ENCODE results near the gene IFT43. TPM values are rescaled to one million over a fixed set of nuclear protein-coding genes. Genes with fewer than 3 reads are reported as not detected.

IFT43 gene
- total RNA-seq, 1 experiment from 2014 or later = 24.2 TPM

- TF ChIP-seq CEBPB (IDR thresholded peaks at IDR 0.05; ENCODE audit: low read depth) = no peak
Measured at GRCh38 chr14:75987201-75987970, 1.8 kb downstream of the IFT43 start (continued).

GRCh38 chr14:75989134-75989533 lies 3.6 kb downstream of the IFT43 start:
- Histone ChIP-seq H3K79me2 (ENCODE audit: insufficient read depth, low read length) (0 out of 2 replicates have a peak, but pooled peaks cover 2% of the 10 kb centered on the region), H3K4me2 (ENCODE audit: low read length) (no peak overlapping the region), H4K20me1 (ENCODE audit: insufficient read depth) (no peaks in the 10 kb centered on the region), H3K4me1 (ENCODE audit: control insufficient read depth in 1 of 2, insufficient read depth in 2 of 2, low read length in 2 of 2) (peaks cover 2 to 11% of the 10 kb centered on the region in 2 experiments; a peak in 1 of 4 replicates), H2AFZ (ENCODE audit: low read depth, low read length, poor library complexity, severe bottlenecking) (no peak overlapping the region), H3K36me3 (ENCODE audit: control insufficient read depth in 1 of 2, insufficient read depth in 2 of 2, low read length in 2 of 2) (peaks cover 0 to 5% of the 10 kb centered on the region in 2 experiments; a peak in 2 of 4 replicates), H3K27me3 (ENCODE audit: insufficient read depth, low read length) (no peaks in the 10 kb centered on the region), H3K9me2 (ENCODE audit: insufficient read depth) (no peaks in the 10 kb centered on the region), H3K9ac (ENCODE audit: low read length) (no peak overlapping the region), H3K9me3 (ENCODE audit: control insufficient read depth in 1 of 2, insufficient read depth in 1 of 2, low read depth in 1 of 2, low read length in 2 of 2) (no peaks in the 10 kb centered on the region), H3K4me3 (replicated peaks in 1 of 2; ENCODE audit: low read depth in 1 of 2, low read length in 2 of 2) (no peak overlapping the region), H3K27ac (ENCODE audit: low read depth, low read length) (no peak overlapping the region)
- no peak for TF ChIP-seq CEBPB (IDR thresholded peaks at IDR 0.05; ENCODE audit: low read depth)
- DNase-seq (ENCODE audit: low read depth, low spot score) (no peak), ATAC-seq (no peak)
- POLR2A ChIA-PET = no interaction called here
- CTCF ChIA-PET = no interaction called here
- intact Hi-C loops (cut with micrococcal nuclease) = loop anchor here (5.0 kb wide), 2 partner anchors 398 to 658 kb away; no protein-coding TSS in a partner anchor
- RAD21 ChIA-PET (ENCODE audit: low non-redundant PET in 1 of 2, low total read pairs in 2 of 2, uncharacterized antibody in 2 of 2, unreplicated experiment in 2 of 2) = no interaction called here
- no TSS peak for BruUV-seq (replicated peaks)

GRCh38 chr14:75990297-75990696 lies 4.7 kb downstream of the IFT43 start:
- no peaks in the 10 kb centered on the region for H3K27me3 ChIP-seq (ENCODE audit: insufficient read depth, low read length)
- H3K4me1 ChIP-seq (ENCODE audit: control insufficient read depth in 1 of 2, insufficient read depth in 2 of 2, low read length in 2 of 2) = peaks cover 1 to 8% of the 10 kb centered on the region in 2 experiments; a peak in 1 of 4 replicates
- H4K20me1 ChIP-seq (ENCODE audit: insufficient read depth) = no peaks in the 10 kb centered on the region
- H3K36me3 ChIP-seq (ENCODE audit: control insufficient read depth in 1 of 2, insufficient read depth in 2 of 2, low read length in 2 of 2) = peaks cover 0 to 9% of the 10 kb centered on the region in 2 experiments; a peak in 2 of 4 replicates
- RAD21 ChIA-PET (ENCODE audit: low non-redundant PET in 1 of 2, low total read pairs in 2 of 2, uncharacterized antibody in 2 of 2, unreplicated experiment in 2 of 2) = no interaction called here
- H3K4me3 ChIP-seq (replicated peaks in 1 of 2; ENCODE audit: low read depth in 1 of 2, low read length in 2 of 2) = no peak overlapping the region
- POLR2A ChIA-PET = no interaction called here
- no peak overlapping the region for H3K9ac ChIP-seq (ENCODE audit: low read length)
- no peak overlapping the region for H3K27ac ChIP-seq (ENCODE audit: low read depth, low read length)
- no peaks in the 10 kb centered on the region for H3K9me2 ChIP-seq (ENCODE audit: insufficient read depth)
- CTCF ChIA-PET = no interaction called here
- intact Hi-C loops (cut with micrococcal nuclease) = no loop called here
- TF ChIP-seq EZH2phosphoT487 (IDR thresholded peaks at IDR 0.05; ENCODE audit: borderline replicate concordance) (no peak), ZNF274 (IDR thresholded peaks at IDR 0.05; ENCODE audit: low read depth, low read length) (no peak), POLR2AphosphoS5 (IDR thresholded peaks at IDR 0.05; ENCODE audit: low read depth, low read length) (no peak), ZFX (IDR thresholded peaks at IDR 0.05) (no peak), CEBPB (IDR thresholded peaks at IDR 0.05; ENCODE audit: low read depth) (no peak), RAD21 (IDR thresholded peaks at IDR 0.05; ENCODE audit: low read depth) (no peak), EGR1 (IDR thresholded peaks at IDR 0.05; ENCODE audit: low read depth) (no peak), SIN3A (IDR thresholded peaks at IDR 0.05; ENCODE audit: low read depth) (no peak), SP1 (IDR thresholded peaks at IDR 0.05; ENCODE audit: low read depth) (no peak), MAX (IDR thresholded peaks at IDR 0.05) (no peak)
- TF ChIP-seq, protein P1, sequence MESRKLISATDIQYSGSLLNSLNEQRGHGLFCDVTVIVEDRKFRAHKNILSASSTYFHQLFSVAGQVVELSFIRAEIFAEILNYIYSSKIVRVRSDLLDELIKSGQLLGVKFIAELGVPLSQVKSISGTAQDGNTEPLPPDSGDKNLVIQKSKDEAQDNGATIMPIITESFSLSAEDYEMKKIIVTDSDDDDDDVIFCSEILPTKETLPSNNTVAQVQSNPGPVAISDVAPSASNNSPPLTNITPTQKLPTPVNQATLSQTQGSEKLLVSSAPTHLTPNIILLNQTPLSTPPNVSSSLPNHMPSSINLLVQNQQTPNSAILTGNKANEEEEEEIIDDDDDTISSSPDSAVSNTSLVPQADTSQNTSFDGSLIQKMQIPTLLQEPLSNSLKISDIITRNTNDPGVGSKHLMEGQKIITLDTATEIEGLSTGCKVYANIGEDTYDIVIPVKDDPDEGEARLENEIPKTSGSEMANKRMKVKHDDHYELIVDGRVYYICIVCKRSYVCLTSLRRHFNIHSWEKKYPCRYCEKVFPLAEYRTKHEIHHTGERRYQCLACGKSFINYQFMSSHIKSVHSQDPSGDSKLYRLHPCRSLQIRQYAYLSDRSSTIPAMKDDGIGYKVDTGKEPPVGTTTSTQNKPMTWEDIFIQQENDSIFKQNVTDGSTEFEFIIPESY (IDR thresholded peaks at IDR 0.05; ENCODE audit: extremely low read depth, insufficient replicate concordance, low read length) = no peak
- TF ChIP-seq, protein P2, sequence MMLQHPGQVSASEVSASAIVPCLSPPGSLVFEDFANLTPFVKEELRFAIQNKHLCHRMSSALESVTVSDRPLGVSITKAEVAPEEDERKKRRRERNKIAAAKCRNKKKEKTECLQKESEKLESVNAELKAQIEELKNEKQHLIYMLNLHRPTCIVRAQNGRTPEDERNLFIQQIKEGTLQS (IDR thresholded peaks at IDR 0.05) = no peak
- H3K4me2 ChIP-seq (ENCODE audit: low read length) = no peak overlapping the region
- 0 out of 2 replicates have a peak, but pooled peaks cover 2% of the 10 kb centered on the region for H3K79me2 ChIP-seq (ENCODE audit: insufficient read depth, low read length)
- no peak for ATAC-seq
- no peaks in the 10 kb centered on the region for H3K9me3 ChIP-seq (ENCODE audit: control insufficient read depth in 1 of 2, insufficient read depth in 1 of 2, low read depth in 1 of 2, low read length in 2 of 2)
- no TSS peak for BruUV-seq (replicated peaks)
- DNase-seq (ENCODE audit: low read depth, low spot score) = no peak
- H2AFZ ChIP-seq (ENCODE audit: low read depth, low read length, poor library complexity, severe bottlenecking) = no peak overlapping the region

Data from HCT116 (cell line).